Upper lobe of left lung (tissue), 4 donors: Measurements from ENCODE around the gene NR1I2.

Source experiments
- CTCF ChIP-seq, 6 experiments: fragments of 450-650 bp in 4 of 6; fragments of 200-600 bp in 2 of 6; sonication (generic) in 2 of 6; IDR thresholded peaks; one replicate each; pipeline ENCODE4 v1.5.1; 2016 to 2019; ENCODE audit warnings: antibody characterized with exemption in 6 of 6
- EP300 ChIP-seq, 4 donors: sonication (generic); formaldehyde crosslinking; IDR thresholded peaks; one replicate each; pipeline ENCODE4 v1.5.1; 2017; ENCODE audit warnings: antibody characterized with exemption in 4 of 4, control low read depth in 2 of 4
- POLR2A ChIP-seq, 4 donors: fragments of 450-650 bp; IDR thresholded peaks; one replicate each; pipeline ENCODE4 v1.5.1; 2016 to 2017; ENCODE audit warnings: antibody characterized with exemption in 4 of 4, mild to moderate bottlenecking in 2 of 4
- POLR2AphosphoS5 ChIP-seq, 2 donors: sonication (generic); formaldehyde crosslinking; IDR thresholded peaks; one replicate each; pipeline ENCODE4 v1.5.1; 2017; ENCODE audit warnings: antibody characterized with exemption in 2 of 2

GRCh38 chr3:119864476-119864875 is 82.6 kb downstream of the NR1I2 start:
- TF ChIP-seq POLR2A (IDR thresholded peaks at IDR 0.05) (no peak), CTCF (IDR thresholded peaks at IDR 0.05) (no peak), EP300 (IDR thresholded peaks at IDR 0.05) (no peak), POLR2AphosphoS5 (IDR thresholded peaks at IDR 0.05) (no peak)
